Activated T-helper 17 cell treated with anti-CD3 and anti-CD28 coated beads, Interleukin-2, amount 50 U/mL, for 72 hours (primary cell): Measurements from ENCODE around the gene CANT1. TPM values are rescaled to one million over a fixed set of nuclear protein-coding genes. Genes with fewer than 3 reads are reported as not detected.

Source experiments
- ATAC-seq: fragments of 150-1000 bp; cut with Tn5 transposase; replicated peaks from 2 replicates; pipeline ENCODE4 v1.10.0; 2021; ENCODE audit warnings: mild to moderate bottlenecking, moderate library complexity
- H3K27ac Mint-ChIP-seq: one replicate; pipeline ENCODE4 v1.8.0; 2022; ENCODE audit warnings: mixed read lengths
- H3K27me3 Mint-ChIP-seq: one replicate; pipeline ENCODE4 v1.8.0; 2022; ENCODE audit warnings: mixed read lengths
- H3K36me3 Mint-ChIP-seq: one replicate; pipeline ENCODE4 v1.8.0; 2022; ENCODE audit warnings: low read depth, mild to moderate bottlenecking, mixed read lengths
- H3K4me1 Mint-ChIP-seq: one replicate; pipeline ENCODE4 v1.8.0; 2022; ENCODE audit warnings: mixed read lengths
- H3K4me3 Mint-ChIP-seq: one replicate; pipeline ENCODE4 v1.8.0; 2022; ENCODE audit warnings: mild to moderate bottlenecking, mixed read lengths
- H3K9me3 Mint-ChIP-seq: one replicate; pipeline ENCODE4 v1.8.0; 2022; ENCODE audit warnings: mixed read lengths
- total RNA-seq, 2 donors: library from RNA; stranded (reverse); gene quantifications; one replicate each; pipeline ENCODE4 v1.2.3, GENCODE V29; 2022

CANT1 gene
- total RNA-seq, 2 donors from 2014 or later: 67.8 to 73.8 TPM

- Mint-ChIP-seq H3K4me3 (no peak overlapping the region), H3K9me3 (no peaks in the 10 kb centered on the region), H3K27me3 (no peaks in the 10 kb centered on the region), H3K4me1 (peaks cover 6% of the 10 kb centered on the region), H3K36me3 (peaks cover 65% of the 10 kb centered on the region), H3K27ac (no peak overlapping the region)
- ATAC-seq: no peak
These were observed 8.2 kb downstream of the CANT1 start for GRCh38 chr17:79001190-79002020.

- Mint-ChIP-seq H3K27me3 (no peaks in the 10 kb centered on the region), H3K4me3 (no peak overlapping the region)
These were observed 9.0 kb downstream of the CANT1 start for GRCh38 chr17:79000396-79001189.

GRCh38 chr17:78999947-79000395 lies 9.6 kb downstream of the CANT1 start:
- Mint-ChIP-seq H3K27me3 (no peaks in the 10 kb centered on the region), H3K9me3 (no peaks in the 10 kb centered on the region), H3K4me3 (no peak overlapping the region), H3K4me1 (no peaks in the 10 kb centered on the region), H3K36me3 (peaks cover 78% of the 10 kb centered on the region), H3K27ac (no peak overlapping the region)
- no peak for ATAC-seq

More at GRCh38 chr17:79000396-79001189, 9.0 kb downstream of the CANT1 start:
- no peak overlapping the region for H3K27ac Mint-ChIP-seq
- H3K36me3 Mint-ChIP-seq: peaks cover 72% of the 10 kb centered on the region
- H3K9me3 Mint-ChIP-seq: no peaks in the 10 kb centered on the region
- H3K4me1 Mint-ChIP-seq: no peaks in the 10 kb centered on the region
- no peak for ATAC-seq

DNA sequence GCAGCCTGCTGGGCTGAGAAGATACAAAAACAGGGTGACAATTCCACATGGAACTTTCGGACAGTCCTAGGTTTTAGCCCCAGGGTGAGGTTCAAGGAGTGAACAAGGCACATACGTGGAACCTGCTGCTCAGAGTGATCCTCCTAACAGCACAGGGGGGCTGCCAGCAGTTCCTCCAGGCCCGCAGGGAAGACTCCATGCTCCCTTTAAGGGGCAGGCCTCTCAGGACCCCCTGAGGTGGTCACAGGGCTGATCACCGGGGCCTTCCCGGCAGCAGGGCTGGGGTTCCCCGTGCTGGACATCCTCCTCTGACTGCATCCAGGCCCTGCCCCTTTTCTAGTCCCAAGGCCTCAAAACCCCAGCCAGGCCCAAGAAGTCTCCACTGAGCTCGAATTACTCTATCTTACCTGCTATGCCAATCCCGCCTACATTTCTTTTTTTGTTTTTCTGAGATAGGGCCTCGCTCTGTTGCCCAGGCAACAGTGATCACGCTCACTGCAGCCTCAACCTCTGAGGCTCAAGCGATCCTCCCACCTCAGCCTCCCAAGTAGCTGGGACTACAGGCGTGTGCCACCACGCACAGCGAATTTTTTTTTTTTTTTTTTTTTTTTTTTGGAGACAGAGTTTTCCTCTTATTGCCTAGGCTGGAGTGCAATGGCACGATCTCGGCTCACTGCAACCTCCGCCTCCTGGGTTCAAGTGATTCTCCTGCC lies 10.4 kb downstream of the CANT1 start:
- Mint-ChIP-seq H3K4me3 (no peak overlapping the region), H3K4me1 (no peaks in the 10 kb centered on the region), H3K27me3 (no peaks in the 10 kb centered on the region), H3K36me3 (peaks cover 86% of the 10 kb centered on the region), H3K9me3 (no peaks in the 10 kb centered on the region), H3K27ac (no peak overlapping the region)
- no peak for ATAC-seq

- peaks cover 93% of the 10 kb centered on the region for H3K36me3 Mint-ChIP-seq
- H3K27me3 Mint-ChIP-seq: no peaks in the 10 kb centered on the region
- no peaks in the 10 kb centered on the region for H3K4me1 Mint-ChIP-seq
- no peak overlapping the region for H3K4me3 Mint-ChIP-seq
- no peak overlapping the region for H3K27ac Mint-ChIP-seq
- no peaks in the 10 kb centered on the region for H3K9me3 Mint-ChIP-seq
- ATAC-seq: no peak
These were observed 11.1 kb downstream of the CANT1 start for GRCh38 chr17:78998311-78999055.

- H3K36me3 Mint-ChIP-seq: peaks cover 97% of the 10 kb centered on the region
- H3K4me1 Mint-ChIP-seq: peaks cover 2% of the 10 kb centered on the region
- no peaks in the 10 kb centered on the region for H3K9me3 Mint-ChIP-seq
- no peak for ATAC-seq
- no peak overlapping the region for H3K4me3 Mint-ChIP-seq
- no peak overlapping the region for H3K27ac Mint-ChIP-seq
- no peaks in the 10 kb centered on the region for H3K27me3 Mint-ChIP-seq
These were observed 11.7 kb downstream of the CANT1 start for GRCh38 chr17:78997881-78998280.

DNA sequence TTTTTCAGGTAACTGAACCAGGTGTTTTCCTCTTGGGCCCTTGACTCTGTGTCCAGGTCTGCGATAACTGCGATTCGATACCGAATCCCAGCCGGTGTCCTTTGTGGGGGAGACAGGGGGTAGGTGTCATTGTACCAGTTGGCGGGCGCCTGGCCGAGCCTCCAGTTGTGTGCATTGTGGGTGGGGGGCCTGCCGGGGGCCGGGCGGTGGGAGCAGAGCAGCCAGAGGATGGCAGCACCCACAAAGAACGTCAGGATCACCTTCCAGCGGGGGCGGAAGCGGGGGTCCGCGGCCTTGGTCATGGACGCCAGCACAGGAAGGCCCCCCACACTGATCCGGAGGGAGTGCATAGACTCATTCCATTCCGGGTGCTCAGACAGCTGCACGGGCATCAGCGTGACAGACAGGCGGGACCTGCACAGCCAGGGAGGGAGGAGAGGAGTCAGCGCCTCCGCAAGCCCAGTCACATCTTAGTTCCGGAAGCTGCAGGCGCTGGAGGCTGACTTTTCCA lies 12.3 kb downstream of the CANT1 start:
- Mint-ChIP-seq H3K9me3 (no peaks in the 10 kb centered on the region), H3K27ac (no peak overlapping the region), H3K27me3 (no peaks in the 10 kb centered on the region), H3K36me3 (peaks cover 97% of the 10 kb centered on the region), H3K4me3 (no peak overlapping the region), H3K4me1 (peaks cover 4% of the 10 kb centered on the region)
- ATAC-seq: no peak

DNA sequence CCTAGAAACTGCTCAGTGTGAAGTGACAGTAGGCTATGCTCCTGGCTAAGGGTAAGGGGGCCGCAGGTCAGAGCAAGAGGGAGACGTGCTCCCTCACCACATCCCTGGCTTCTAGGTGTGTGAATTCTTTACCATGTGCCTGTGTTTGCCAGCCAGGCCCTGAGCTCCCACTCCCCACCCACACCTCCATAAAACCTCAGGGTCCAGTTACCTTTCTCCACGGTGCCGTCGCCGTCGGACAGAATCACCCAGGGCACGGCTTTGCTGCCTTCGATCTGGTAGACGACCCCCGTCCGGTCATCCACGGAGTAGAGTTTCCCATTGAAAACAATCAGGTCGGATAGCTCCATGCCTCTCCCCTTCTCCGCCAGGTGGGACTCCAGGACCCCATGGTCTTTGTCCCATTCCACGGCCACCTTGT lies 12.8 kb downstream of the CANT1 start:
- no peak overlapping the region for H3K4me3 Mint-ChIP-seq
- no peak overlapping the region for H3K27ac Mint-ChIP-seq
- H3K4me1 Mint-ChIP-seq: peaks cover 4% of the 10 kb centered on the region
- no peaks in the 10 kb centered on the region for H3K9me3 Mint-ChIP-seq
- H3K27me3 Mint-ChIP-seq: no peaks in the 10 kb centered on the region
- H3K36me3 Mint-ChIP-seq: peaks cover 97% of the 10 kb centered on the region
- no peak for ATAC-seq

DNA sequence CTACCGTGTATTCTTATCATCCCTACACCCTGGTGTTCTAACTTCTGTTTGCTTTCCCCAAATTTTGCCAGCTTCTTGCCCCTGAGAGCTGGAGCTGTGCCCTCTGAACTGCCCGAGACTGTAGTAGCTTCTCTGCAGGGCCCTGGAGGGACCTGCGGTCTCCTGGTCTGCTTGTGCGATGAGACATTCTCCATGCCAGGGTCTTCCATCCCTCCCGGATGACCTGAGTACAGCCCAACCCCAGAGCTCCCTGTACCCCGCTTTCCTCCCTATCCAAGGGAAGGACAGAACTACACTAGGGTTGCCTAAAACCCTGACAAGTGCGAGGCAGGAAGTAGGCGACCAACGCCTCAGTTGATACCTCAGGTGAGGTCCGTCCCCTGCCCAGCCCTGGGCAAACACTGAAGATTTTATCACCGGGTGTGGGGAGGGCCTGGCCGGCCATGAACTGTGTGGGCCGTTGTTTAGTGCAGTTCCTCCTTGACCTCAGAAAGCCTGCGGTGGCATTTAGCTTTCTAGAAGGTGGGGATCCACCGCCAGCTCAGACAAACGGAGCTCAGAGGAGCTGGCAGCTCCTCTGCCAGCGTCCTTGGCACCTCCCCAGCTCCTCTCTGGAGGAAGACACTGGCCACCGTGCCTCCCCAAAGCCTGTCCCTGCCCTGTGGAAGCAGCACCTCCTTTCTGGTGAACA lies 13.7 kb downstream of the CANT1 start:
- Mint-ChIP-seq H3K9me3 (no peaks in the 10 kb centered on the region), H3K36me3 (peaks cover 97% of the 10 kb centered on the region), H3K4me1 (peaks cover 4% of the 10 kb centered on the region), H3K27me3 (no peaks in the 10 kb centered on the region), H3K27ac (peak overlapping the region; percentile 46), H3K4me3 (no peak overlapping the region)
- ATAC-seq: no peak

GRCh38 chr17:78995022-78995760 lies 14.4 kb downstream of the CANT1 start:
- Mint-ChIP-seq H3K9me3 (no peaks in the 10 kb centered on the region), H3K4me1 (peaks cover 4% of the 10 kb centered on the region), H3K27me3 (no peaks in the 10 kb centered on the region), H3K4me3 (no peak overlapping the region), H3K27ac (peak overlapping the region; percentile 46), H3K36me3 (peaks cover 97% of the 10 kb centered on the region)
- ATAC-seq: no peak

- H3K9me3 Mint-ChIP-seq: no peaks in the 10 kb centered on the region
- H3K36me3 Mint-ChIP-seq: peaks cover 97% of the 10 kb centered on the region
- ATAC-seq: no peak
- H3K4me1 Mint-ChIP-seq: peaks cover 4% of the 10 kb centered on the region
- H3K27ac Mint-ChIP-seq: no peak overlapping the region
- H3K27me3 Mint-ChIP-seq: no peaks in the 10 kb centered on the region
- no peak overlapping the region for H3K4me3 Mint-ChIP-seq
These were observed 15.4 kb downstream of the CANT1 start for GRCh38 chr17:78993981-78994671.

DNA sequence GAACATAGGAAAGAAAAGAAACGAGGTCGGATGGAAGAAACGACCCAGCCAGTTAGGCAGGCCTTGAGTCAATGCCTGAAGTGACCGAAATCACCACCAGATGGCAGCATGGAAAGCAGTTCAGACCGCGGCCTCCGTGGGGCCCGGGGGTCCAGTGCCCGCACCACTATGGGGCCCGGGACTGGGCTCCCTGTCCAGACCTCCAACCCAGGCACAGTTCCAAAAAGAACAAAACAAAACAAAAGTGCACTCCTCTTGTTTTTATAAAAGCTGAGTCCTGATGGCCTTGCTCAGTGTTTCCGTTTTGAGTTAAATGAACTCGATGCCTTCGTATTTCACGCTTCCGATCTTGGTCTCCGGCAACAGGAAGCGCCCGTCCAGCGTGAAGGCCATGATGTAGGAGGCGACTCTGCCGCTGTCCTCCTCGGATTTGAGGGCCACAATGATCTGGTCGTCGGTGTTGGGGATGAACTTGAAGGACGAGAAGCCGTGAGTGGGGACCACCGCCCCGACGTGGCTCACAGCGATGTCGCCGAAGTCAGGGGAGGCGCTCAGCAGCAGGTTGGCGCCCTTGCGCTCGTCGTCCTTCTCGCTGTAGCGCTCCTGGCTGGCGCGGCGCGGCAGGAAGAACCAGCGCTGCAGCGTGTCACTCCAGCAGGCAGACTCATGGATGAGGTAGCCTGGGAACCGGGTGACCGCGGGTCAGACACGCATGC lies 16.2 kb downstream of the CANT1 start:
- H3K36me3 Mint-ChIP-seq: peaks cover 92% of the 10 kb centered on the region

More for the DNA sequence above, 16.2 kb downstream of the CANT1 start:
- peak; percentile 47 for ATAC-seq
- no peaks in the 10 kb centered on the region for H3K27me3 Mint-ChIP-seq
- H3K27ac Mint-ChIP-seq: peak overlapping the region; percentile 38
- H3K4me3 Mint-ChIP-seq: no peak overlapping the region
- no peaks in the 10 kb centered on the region for H3K9me3 Mint-ChIP-seq
- peaks cover 4% of the 10 kb centered on the region for H3K4me1 Mint-ChIP-seq
